Activated CD4-positive, alpha-beta memory T cell treated with anti-CD3 and anti-CD28 coated beads, Interleukin-2, amount 10 ng/mL, durations not matched to agents 7 days and 5 days (primary cell): ENCODE results near the gene BARD1. TPM values are rescaled to one million over a fixed set of nuclear protein-coding genes. Genes with fewer than 3 reads are reported as not detected.
"Not testable (repeated sequence)": the region's sequence is repeated elsewhere in the genome, so short reads cannot be mapped to it uniquely, and the experiment has no call there.

Experiments used
- CTCF ChIA-PET: fragments of 350-600 bp; sonication (Branson Sonifier 250); formaldehyde crosslinking; loops from one replicate; lab custom pipeline; 2021; ENCODE audit warnings: antibody characterized with exemption, inconsistent platforms; lab: Charles Lee
- POLR2A ChIA-PET: fragments of 350-600 bp; sonication (Branson Sonifier 250); formaldehyde crosslinking; loops from one replicate; lab custom pipeline; 2021; ENCODE audit warnings: antibody characterized with exemption; lab: Charles Lee
- DNase-seq: peaks from one replicate; pipeline ENCODE4 v3.0.0-alpha.2; 2020
- H3K27ac Mint-ChIP-seq: one replicate; pipeline ENCODE4 v1.8.0; 2021; ENCODE audit warnings: mild to moderate bottlenecking, mixed read lengths
- H3K27me3 Mint-ChIP-seq: one replicate; pipeline ENCODE4 v1.8.0; 2021; ENCODE audit warnings: mixed read lengths
- H3K36me3 Mint-ChIP-seq: one replicate; pipeline ENCODE4 v1.8.0; 2021; ENCODE audit warnings: low read depth, mixed read lengths
- H3K4me1 Mint-ChIP-seq: one replicate; pipeline ENCODE4 v1.8.0; 2021; ENCODE audit warnings: mixed read lengths
- H3K4me3 Mint-ChIP-seq: one replicate; pipeline ENCODE4 v1.8.0; 2021; ENCODE audit warnings: mild to moderate bottlenecking, mixed read lengths
- H3K9me3 Mint-ChIP-seq: one replicate; pipeline ENCODE4 v1.8.0; 2021; ENCODE audit warnings: mixed read lengths
- total RNA-seq, 2 experiments: library from RNA; stranded (reverse); gene quantifications; one replicate each; pipeline ENCODE4 v1.2.3, GENCODE V29; 2021

BARD1 gene
- total RNA-seq, 2 experiments from 2014 or later: 43.7 to 47.4 TPM

DNA sequence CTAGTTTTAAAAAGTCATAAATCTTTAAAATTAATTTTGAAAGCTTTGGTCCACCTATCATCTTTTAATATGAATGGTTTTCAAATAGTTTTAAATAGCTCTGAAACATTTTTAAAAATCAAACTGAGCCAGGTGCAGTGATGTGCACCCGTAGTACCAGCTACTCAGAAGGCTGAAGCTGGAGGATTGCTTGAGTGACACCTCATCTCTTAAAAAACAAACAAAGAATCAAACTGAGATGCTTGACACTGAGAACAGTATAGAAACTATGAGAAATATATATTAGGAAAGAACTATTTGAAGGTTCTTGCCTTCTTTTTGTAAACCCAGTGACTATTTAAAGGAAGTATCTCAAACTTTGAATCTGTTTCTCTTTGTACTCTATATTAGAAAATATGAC, 67.4 kb downstream of the BARD1 start:
- no peaks in the 10 kb centered on the region for H3K9me3 Mint-ChIP-seq
- no peak overlapping the region for H3K4me3 Mint-ChIP-seq
- H3K27me3 Mint-ChIP-seq: no peaks in the 10 kb centered on the region
- peaks cover 51% of the 10 kb centered on the region for H3K36me3 Mint-ChIP-seq
- ChIA-PET CTCF (interaction anchor here (0.5 kb wide), 1 partner anchor 14 kb away, joined by 4 read pairs; no protein-coding TSS in a partner anchor), POLR2A (no interaction called here)
- H3K27ac Mint-ChIP-seq: no peak overlapping the region
- no peak for DNase-seq
- H3K4me1 Mint-ChIP-seq: peaks cover 11% of the 10 kb centered on the region

DNA sequence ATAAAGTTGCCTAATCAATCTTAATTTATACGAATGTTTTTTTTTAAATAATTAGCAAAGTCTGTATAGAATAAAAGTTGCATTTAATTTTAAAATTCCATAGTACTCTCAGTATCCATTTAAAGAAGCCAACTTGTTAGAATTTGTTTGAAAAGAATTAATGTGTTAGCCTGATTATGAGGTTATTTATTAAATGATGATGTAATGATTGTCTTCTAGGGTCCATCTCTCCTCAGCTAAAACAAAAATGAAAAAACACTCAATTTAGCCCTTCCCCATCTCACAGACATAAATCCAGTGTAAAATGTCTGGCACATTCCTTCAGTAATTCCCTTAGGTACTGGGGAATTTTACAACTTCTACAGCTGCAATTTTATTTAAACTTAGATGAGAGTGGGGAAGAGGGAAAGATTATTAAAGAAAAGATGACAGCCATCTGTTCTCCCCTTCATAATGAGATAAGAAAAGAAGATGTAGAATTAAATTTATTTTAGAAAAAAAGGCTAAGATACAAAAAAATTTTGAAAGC, 68.6 kb downstream of the BARD1 start:
- no peak overlapping the region for H3K4me3 Mint-ChIP-seq
- H3K36me3 Mint-ChIP-seq: peaks cover 47% of the 10 kb centered on the region
- ChIA-PET POLR2A (no interaction called here), CTCF (no interaction called here)
- peaks cover 18% of the 10 kb centered on the region for H3K4me1 Mint-ChIP-seq
- H3K27ac Mint-ChIP-seq: no peak overlapping the region
- no peak for DNase-seq
- no peaks in the 10 kb centered on the region for H3K27me3 Mint-ChIP-seq
- no peaks in the 10 kb centered on the region for H3K9me3 Mint-ChIP-seq

DNA sequence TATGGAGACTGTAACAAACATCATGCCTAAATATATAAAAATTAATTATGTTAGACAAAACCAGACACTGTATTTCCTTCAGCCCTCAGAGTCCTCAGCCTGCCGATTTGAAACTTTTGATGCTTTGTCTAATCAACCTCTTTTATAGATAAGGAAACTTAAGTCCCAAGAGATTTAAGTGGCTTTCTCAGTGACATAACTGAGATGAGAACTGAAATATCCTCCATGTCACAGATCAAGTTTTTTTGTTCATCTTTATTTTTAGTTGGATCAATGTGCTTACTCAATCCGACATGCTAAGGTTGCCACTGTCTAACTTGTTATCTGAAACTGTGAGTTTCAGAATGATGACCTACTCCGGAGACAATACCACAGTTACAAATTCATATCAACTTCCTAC, 72.3 kb downstream of the BARD1 start:
- Mint-ChIP-seq H3K9me3 (no peaks in the 10 kb centered on the region), H3K27me3 (no peaks in the 10 kb centered on the region), H3K4me1 (peaks cover 18% of the 10 kb centered on the region), H3K4me3 (no peak overlapping the region), H3K27ac (peak overlapping the region; percentile 33), H3K36me3 (peaks cover 36% of the 10 kb centered on the region)
- ChIA-PET POLR2A (interaction anchor here (3.5 kb wide), 1 partner anchor 71 kb away, joined by 9 read pairs; no protein-coding TSS in a partner anchor), CTCF (no interaction called here)
- DNase-seq: no peak

DNA sequence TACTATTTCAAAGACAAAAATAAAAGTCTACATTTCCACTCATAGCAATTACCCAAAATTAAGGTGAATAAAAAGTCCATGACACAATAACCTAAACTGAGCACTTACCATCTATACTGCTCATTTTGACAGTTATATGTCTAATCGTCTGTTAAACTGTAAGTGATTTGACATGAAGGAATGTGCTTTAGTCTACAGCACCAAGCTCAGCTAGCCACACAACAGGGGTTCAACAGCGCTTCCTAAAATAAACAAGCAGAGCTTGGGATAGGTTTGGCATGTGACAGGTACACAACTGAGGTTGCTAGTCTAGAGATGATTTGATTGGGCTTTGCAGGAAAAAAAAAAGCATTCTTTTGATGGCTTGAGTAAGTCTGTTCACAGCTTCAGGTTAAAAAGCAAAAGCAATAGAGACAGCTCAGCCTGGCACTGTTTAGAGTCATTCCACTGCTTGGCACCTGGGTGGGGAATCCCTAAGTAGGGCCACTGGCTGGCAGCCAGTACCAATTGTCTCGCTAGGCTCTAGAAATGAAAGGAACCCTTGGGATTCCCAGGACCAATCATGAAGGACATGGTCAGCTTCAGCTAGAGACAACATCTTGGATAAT, 78.6 kb downstream of the BARD1 start:
- POLR2A ChIA-PET: no interaction called here
- no peaks in the 10 kb centered on the region for H3K9me3 Mint-ChIP-seq
- CTCF ChIA-PET: no interaction called here
- no peak overlapping the region for H3K27ac Mint-ChIP-seq
- H3K36me3 Mint-ChIP-seq: peaks cover 61% of the 10 kb centered on the region
- H3K27me3 Mint-ChIP-seq: no peaks in the 10 kb centered on the region
- no peak for DNase-seq
- no peak overlapping the region for H3K4me3 Mint-ChIP-seq
- no peaks in the 10 kb centered on the region for H3K4me1 Mint-ChIP-seq

DNA sequence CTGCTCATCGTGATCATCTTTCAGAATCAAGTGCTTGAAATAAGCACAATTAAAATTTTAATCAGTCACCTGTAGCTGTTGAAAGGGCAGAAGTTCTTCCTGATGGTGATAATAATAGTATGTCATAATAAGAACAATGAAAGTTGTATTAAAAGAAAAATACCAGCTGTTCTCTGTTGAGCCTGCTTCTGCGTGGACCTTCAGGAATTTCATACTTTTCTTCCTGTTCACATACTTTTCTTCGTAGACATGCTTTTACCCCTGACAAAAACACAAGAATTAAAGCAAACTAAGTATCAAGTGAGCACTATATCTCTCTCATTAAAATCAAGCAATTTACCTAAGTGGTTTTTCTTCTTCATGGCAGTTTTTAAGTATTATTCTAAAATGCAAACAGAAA, 79.2 kb downstream of the BARD1 start:
- CTCF ChIA-PET: no interaction called here

DNA sequence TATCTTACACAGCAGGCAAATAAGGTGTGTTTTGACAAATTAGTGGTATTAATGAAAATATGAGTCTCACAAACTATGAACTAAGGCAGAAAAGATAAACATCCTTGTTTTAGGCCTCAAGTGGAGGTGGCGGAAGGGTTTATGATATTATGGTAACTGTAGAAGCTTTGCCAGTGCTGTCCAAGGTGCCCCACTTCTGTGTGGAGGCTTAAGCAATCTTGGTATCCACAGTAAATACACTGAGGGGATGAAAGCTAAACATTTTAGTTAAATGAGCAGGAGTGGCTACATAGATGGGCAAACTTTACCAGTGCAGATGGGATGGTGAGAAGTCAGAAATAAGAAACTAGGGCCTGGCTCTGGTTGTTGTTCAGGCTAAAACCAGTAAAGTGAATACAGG, 84.7 kb downstream of the BARD1 start:
- Mint-ChIP-seq H3K4me3 (no peak overlapping the region), H3K36me3 (peaks cover 84% of the 10 kb centered on the region), H3K4me1 (no peaks in the 10 kb centered on the region), H3K27me3 (no peaks in the 10 kb centered on the region), H3K27ac (no peak overlapping the region), H3K9me3 (peaks cover 3% of the 10 kb centered on the region)
- POLR2A ChIA-PET: interaction anchor here (1.0 kb wide), 1 partner anchor 84 kb away, joined by 3 read pairs; no protein-coding TSS in a partner anchor
- CTCF ChIA-PET: no interaction called here
- DNase-seq: no peak

More for the DNA sequence above, 79.2 kb downstream of the BARD1 start:
- POLR2A ChIA-PET: no interaction called here
- Mint-ChIP-seq H3K9me3 (no peaks in the 10 kb centered on the region), H3K4me3 (no peak overlapping the region), H3K27ac (no peak overlapping the region), H3K4me1 (no peaks in the 10 kb centered on the region), H3K36me3 (peaks cover 62% of the 10 kb centered on the region), H3K27me3 (no peaks in the 10 kb centered on the region)
- DNase-seq: no peak

DNA sequence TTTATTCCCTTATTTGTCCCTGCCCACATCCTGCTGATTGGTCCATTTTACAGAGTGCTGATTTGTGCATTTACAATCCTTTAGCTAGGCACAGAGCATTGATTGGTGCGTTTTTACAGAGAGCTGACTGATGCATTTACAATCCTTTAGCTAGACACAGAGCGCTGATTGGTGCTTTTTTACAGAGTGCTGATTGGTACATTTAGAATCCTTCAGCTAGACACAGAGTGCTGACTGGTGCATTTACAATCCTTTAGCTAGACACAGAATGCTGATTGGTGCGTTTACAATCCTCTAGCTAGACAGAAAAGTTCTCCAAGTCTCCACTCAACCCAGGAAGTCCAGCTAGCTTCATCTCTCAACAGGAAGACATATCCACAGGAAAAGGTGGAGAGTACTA, 91.6 kb downstream of the BARD1 start:
- DNase-seq, H3K4me3 Mint-ChIP-seq, POLR2A ChIA-PET, CTCF ChIA-PET, H3K27me3 Mint-ChIP-seq, H3K27ac Mint-ChIP-seq: not testable (repeated sequence)
- Mint-ChIP-seq H3K4me1 (peaks cover 13% of the 10 kb centered on the region), H3K9me3 (peaks cover 12% of the 10 kb centered on the region), H3K36me3 (peaks cover 58% of the 10 kb centered on the region)

DNA sequence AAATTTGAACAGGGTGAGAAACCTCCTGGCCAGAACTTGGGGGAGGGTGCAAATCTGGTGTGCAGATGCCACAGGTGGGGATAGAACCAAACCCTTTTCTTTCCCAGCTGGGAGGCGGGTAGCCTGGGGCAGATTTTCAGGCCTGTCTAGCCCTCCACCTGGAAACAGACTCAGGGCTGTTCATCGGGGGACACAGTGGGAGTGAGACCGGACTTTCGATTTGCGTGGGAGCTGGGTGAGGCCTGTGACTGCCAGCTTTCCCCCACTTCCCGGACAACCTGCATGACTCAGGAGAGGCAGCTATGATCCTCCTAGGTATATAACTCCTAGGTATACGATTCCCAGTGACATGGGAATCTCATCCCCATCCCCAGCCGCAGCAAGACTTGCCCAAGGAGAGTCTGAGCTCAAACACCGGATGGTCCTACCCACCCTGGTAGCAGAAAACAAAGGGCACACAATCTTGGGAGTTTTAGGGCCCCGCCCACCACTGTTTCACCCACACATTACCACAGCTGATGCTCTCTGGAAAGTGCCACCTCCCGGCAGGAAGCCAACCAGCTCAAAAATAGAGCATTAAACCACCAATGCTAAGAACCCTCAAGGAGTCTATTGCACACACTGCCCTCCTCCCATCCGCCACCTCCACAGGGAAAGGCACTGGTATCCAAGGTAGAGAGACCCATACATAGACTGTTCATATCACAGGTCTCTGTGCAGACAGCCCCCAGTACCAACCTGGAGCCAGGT, 92.5 kb downstream of the BARD1 start:
- no peak overlapping the region for H3K27ac Mint-ChIP-seq
- H3K4me3 Mint-ChIP-seq: no peak overlapping the region
- H3K4me1 Mint-ChIP-seq: peaks cover 13% of the 10 kb centered on the region
- H3K36me3 Mint-ChIP-seq: peaks cover 55% of the 10 kb centered on the region
- DNase-seq: no peak
- peaks cover 12% of the 10 kb centered on the region for H3K9me3 Mint-ChIP-seq
- H3K27me3 Mint-ChIP-seq: no peaks in the 10 kb centered on the region
- CTCF ChIA-PET: no interaction called here
- POLR2A ChIA-PET: no interaction called here

DNA sequence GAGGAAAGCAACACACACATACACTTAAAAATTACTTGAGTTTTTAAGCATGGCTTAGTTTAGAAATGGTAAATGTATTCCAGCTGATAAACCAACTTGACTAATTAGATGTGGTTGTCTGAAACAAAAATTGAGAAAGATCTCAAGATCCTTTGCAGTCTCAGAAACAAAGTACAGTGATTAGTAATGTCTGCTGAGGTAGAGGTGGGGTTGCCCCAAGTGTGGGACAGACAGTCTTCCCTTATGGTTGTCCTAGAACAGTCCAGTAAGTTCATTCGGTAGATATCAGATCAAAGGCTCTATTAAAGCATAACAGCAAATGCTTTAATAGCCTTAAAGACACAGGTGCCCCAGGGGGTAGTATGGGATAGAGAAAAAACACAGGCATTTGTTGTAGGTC, 94.5 kb downstream of the BARD1 start:
- no peak overlapping the region for H3K27ac Mint-ChIP-seq
- no peak overlapping the region for H3K4me3 Mint-ChIP-seq
- ChIA-PET POLR2A (interaction anchor here (0.5 kb wide), 1 partner anchor 1677 kb away, joined by 3 read pairs; no protein-coding TSS in a partner anchor), CTCF (no interaction called here)
- no peak for DNase-seq
- peaks cover 9% of the 10 kb centered on the region for H3K9me3 Mint-ChIP-seq
- no peaks in the 10 kb centered on the region for H3K27me3 Mint-ChIP-seq
- peaks cover 37% of the 10 kb centered on the region for H3K36me3 Mint-ChIP-seq
- peaks cover 16% of the 10 kb centered on the region for H3K4me1 Mint-ChIP-seq

DNA sequence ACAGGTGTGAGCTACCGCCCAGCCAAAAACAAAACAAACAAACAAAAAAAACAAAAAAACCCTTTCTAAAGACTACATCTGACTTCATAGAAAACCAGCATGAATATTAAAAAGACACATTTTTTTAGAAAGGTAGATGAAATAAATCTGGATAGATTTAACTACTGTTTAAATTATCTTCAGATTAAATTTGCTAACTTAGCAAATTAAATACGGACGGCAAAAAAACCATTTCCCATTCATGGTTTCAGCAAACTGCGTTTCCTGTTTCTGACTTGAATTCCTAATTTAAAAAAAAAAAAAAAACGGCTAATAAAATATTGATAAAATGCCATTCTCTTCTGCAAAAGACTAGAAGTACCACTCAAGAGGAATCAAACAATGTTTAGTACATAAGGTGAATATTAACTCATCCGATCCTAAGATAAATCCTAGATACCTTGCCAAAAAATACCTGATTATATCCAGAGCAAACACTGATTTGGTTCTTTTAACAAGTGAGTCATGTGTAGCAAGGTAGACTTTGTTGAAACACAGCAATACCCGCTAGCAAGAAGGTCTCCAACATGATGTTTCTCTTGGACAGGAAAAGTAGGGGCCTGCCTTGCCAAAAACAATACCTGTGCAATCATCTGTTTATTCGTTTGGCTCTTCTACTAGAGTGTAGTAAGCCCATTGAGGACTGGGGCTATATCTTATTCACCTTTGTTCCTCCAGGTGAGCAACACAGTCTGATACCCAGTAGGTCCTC, 96.2 kb downstream of the BARD1 start:
- ChIA-PET CTCF (no interaction called here), POLR2A (interaction anchor here (0.6 kb wide), 1 partner anchor 704 kb away, joined by 3 read pairs; no protein-coding TSS in a partner anchor)
- Mint-ChIP-seq H3K4me3 (no peak overlapping the region), H3K36me3 (peaks cover 22% of the 10 kb centered on the region), H3K27me3 (no peaks in the 10 kb centered on the region), H3K9me3 (peaks cover 6% of the 10 kb centered on the region), H3K4me1 (peaks cover 16% of the 10 kb centered on the region), H3K27ac (no peak overlapping the region)
- no peak for DNase-seq

DNA sequence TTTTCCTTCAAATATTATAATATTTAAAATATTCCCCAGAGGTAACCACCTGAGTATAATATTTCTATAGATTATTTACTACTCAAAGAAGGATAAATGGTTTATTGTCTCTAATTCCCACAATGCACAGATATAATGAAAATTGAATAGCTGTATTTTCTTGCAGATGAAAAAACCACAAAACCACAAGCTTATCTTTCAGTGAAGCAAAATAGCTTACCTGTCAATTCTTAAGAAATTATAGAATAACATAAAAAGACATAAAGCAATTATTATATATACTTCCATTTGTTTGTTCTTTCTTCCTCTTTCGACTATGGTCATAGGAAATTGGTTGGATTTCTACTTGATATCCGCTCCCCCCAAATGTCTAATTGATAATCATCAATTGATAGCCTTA, 98.8 kb downstream of the BARD1 start:
- CTCF ChIA-PET: interaction anchor here (0.8 kb wide), 1 partner anchor 189 kb away, joined by 3 read pairs; no protein-coding TSS in a partner anchor
- no peak overlapping the region for H3K27ac Mint-ChIP-seq
- no peak overlapping the region for H3K4me3 Mint-ChIP-seq
- H3K27me3 Mint-ChIP-seq: no peaks in the 10 kb centered on the region
- POLR2A ChIA-PET: no interaction called here
- H3K9me3 Mint-ChIP-seq: no peaks in the 10 kb centered on the region
- no peak for DNase-seq
- H3K36me3 Mint-ChIP-seq: no peaks in the 10 kb centered on the region
- peaks cover 3% of the 10 kb centered on the region for H3K4me1 Mint-ChIP-seq

DNA sequence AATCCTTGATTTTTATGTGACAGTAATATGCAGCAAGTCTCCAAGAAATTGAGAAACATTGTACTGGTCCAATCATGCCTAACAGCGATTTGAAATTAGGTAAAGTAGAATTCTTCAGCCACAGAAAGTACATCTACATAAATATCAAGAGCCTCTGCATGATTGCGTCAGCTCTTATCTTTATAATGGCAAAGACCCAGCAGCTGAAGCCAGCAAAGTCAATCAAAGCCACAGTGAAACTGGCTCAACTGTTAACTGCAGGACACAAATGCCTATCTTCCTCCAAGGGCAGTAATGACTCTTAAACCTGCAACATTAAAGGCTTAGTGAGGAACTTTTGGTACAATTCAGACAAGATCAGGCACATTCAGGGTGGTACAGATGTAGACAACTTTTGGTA, 102.5 kb downstream of the BARD1 start:
- POLR2A ChIA-PET: no interaction called here
- no peak for DNase-seq
- Mint-ChIP-seq H3K27ac (no peak overlapping the region), H3K4me1 (peaks cover 3% of the 10 kb centered on the region), H3K36me3 (no peaks in the 10 kb centered on the region), H3K9me3 (no peaks in the 10 kb centered on the region), H3K4me3 (no peak overlapping the region), H3K27me3 (peaks cover 6% of the 10 kb centered on the region)
- CTCF ChIA-PET: no interaction called here

DNA sequence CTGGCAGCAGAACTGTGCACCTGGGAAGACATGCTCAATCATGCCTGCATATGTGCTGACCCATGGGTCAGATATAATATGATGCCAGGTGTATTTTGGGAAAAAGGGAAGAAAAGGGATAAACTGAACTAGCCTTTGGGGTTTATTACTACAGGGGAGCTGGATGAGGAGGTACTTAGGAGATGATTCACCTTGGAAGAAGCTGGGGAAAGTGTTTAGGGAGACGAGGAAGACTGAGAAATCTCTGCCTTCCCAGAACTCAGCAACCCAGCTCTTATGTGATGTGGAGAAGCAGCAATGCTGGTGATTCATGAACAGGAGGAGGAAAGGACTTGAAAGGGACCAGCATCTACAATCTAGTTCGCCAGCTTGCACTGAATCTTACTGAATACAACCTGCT, 110.2 kb downstream of the BARD1 start:
- no peaks in the 10 kb centered on the region for H3K4me1 Mint-ChIP-seq
- no peaks in the 10 kb centered on the region for H3K9me3 Mint-ChIP-seq
- ChIA-PET POLR2A (no interaction called here), CTCF (no interaction called here)
- no peak for DNase-seq
- no peaks in the 10 kb centered on the region for H3K36me3 Mint-ChIP-seq
- peaks cover 6% of the 10 kb centered on the region for H3K27me3 Mint-ChIP-seq
- H3K27ac Mint-ChIP-seq: no peak overlapping the region
- no peak overlapping the region for H3K4me3 Mint-ChIP-seq
